Muscle layer of colon (tissue), 2 donors: ENCODE measurements around the gene IFT57.

Experiments used
- H3K27ac ChIP-seq: one replicate; pipeline ENCODE4 v1.7.0; 2013; ENCODE audit warnings: low read depth, mild to moderate bottlenecking, low read length, moderate library complexity
- H3K27me3 ChIP-seq, 2 donors: one replicate each; pipeline ENCODE4 v1.7.0; 2013; ENCODE audit warnings: low read length in 2 of 2, mild to moderate bottlenecking in 2 of 2; ENCODE audit not compliant: insufficient read depth in 2 of 2, control insufficient read depth in 1 of 2
- H3K36me3 ChIP-seq: one replicate; pipeline ENCODE4 v1.7.0; 2013; ENCODE audit warnings: mild to moderate bottlenecking, low read length; ENCODE audit not compliant: insufficient read depth
- H3K4me1 ChIP-seq: one replicate; pipeline ENCODE4 v1.7.0; 2013; ENCODE audit warnings: mild to moderate bottlenecking, low read length; ENCODE audit not compliant: insufficient read depth
- H3K4me3 ChIP-seq, 2 donors: one replicate each; pipeline ENCODE4 v1.7.0; 2013; ENCODE audit warnings: low read length in 2 of 2, low read depth in 1 of 2, mild to moderate bottlenecking in 1 of 2, moderate library complexity in 1 of 2
- H3K9ac ChIP-seq: one replicate; pipeline ENCODE4 v1.7.0; 2013; ENCODE audit warnings: low read length
- H3K9me3 ChIP-seq: one replicate; pipeline ENCODE4 v1.7.0; 2013; ENCODE audit warnings: mild to moderate bottlenecking, low read length
- donor health status: abdominal sarcoma.
- donor health status: Adenocarcinoma of cecum.

The IFT57 gene

GRCh38 chr3:108123326-108123725, 98.9 kb downstream of the IFT57 start:
- Histone ChIP-seq H3K9ac (no peak overlapping the region), H3K27ac (no peak overlapping the region), H3K4me1 (no peaks in the 10 kb centered on the region), H3K4me3 (no peak overlapping the region), H3K27me3 (no peaks in the 10 kb centered on the region), H3K9me3 (no peaks in the 10 kb centered on the region), H3K36me3 (no peaks in the 10 kb centered on the region)

GRCh38 chr3:108122276-108122675, 99.9 kb downstream of the IFT57 start:
- Histone ChIP-seq H3K4me1 (no peaks in the 10 kb centered on the region), H3K27me3 (no peaks in the 10 kb centered on the region), H3K36me3 (no peaks in the 10 kb centered on the region), H3K4me3 (no peak overlapping the region), H3K9me3 (no peaks in the 10 kb centered on the region), H3K27ac (no peak overlapping the region), H3K9ac (no peak overlapping the region)

- Histone ChIP-seq H3K36me3 (no peaks in the 10 kb centered on the region), H3K9me3 (no peaks in the 10 kb centered on the region), H3K27me3 (no peaks in the 10 kb centered on the region), H3K9ac (no peak overlapping the region), H3K4me1 (no peaks in the 10 kb centered on the region), H3K4me3 (no peak overlapping the region), H3K27ac (no peak overlapping the region)
These were observed 102.7 kb downstream of the IFT57 start for GRCh38 chr3:108119398-108120104.

GRCh38 chr3:108118038-108118768, 104.0 kb downstream of the IFT57 start:
- no peak overlapping the region for H3K4me3 ChIP-seq
- no peaks in the 10 kb centered on the region for H3K4me1 ChIP-seq

GRCh38 chr3:108117241-108117775, 104.9 kb downstream of the IFT57 start:
- H3K9me3 ChIP-seq: no peaks in the 10 kb centered on the region

More at GRCh38 chr3:108118038-108118768, 104.0 kb downstream of the IFT57 start:
- Histone ChIP-seq H3K27ac (no peak overlapping the region), H3K9ac (no peak overlapping the region), H3K9me3 (no peaks in the 10 kb centered on the region), H3K36me3 (no peaks in the 10 kb centered on the region), H3K27me3 (no peaks in the 10 kb centered on the region)

GRCh38 chr3:108114423-108115065, 107.7 kb downstream of the IFT57 start:
- Histone ChIP-seq H3K4me3 (no peak overlapping the region), H3K36me3 (no peaks in the 10 kb centered on the region)

More at GRCh38 chr3:108117241-108117775, 104.9 kb downstream of the IFT57 start:
- H3K4me3 ChIP-seq: no peak overlapping the region
- H3K36me3 ChIP-seq: no peaks in the 10 kb centered on the region
- no peaks in the 10 kb centered on the region for H3K4me1 ChIP-seq
- H3K9ac ChIP-seq: no peak overlapping the region
- H3K27me3 ChIP-seq: no peaks in the 10 kb centered on the region
- H3K27ac ChIP-seq: no peak overlapping the region

GRCh38 chr3:108113975-108114374, 108.2 kb downstream of the IFT57 start:
- Histone ChIP-seq H3K27ac (no peak overlapping the region), H3K4me3 (no peak overlapping the region)

More at GRCh38 chr3:108114423-108115065, 107.7 kb downstream of the IFT57 start:
- no peak overlapping the region for H3K27ac ChIP-seq
- no peaks in the 10 kb centered on the region for H3K9me3 ChIP-seq
- no peak overlapping the region for H3K9ac ChIP-seq
- no peaks in the 10 kb centered on the region for H3K27me3 ChIP-seq
- no peaks in the 10 kb centered on the region for H3K4me1 ChIP-seq

GRCh38 chr3:108110934-108111333, 111.3 kb downstream of the IFT57 start:
- Histone ChIP-seq H3K27ac (no peak overlapping the region), H3K36me3 (no peaks in the 10 kb centered on the region), H3K9me3 (no peaks in the 10 kb centered on the region), H3K4me1 (no peaks in the 10 kb centered on the region), H3K9ac (no peak overlapping the region), H3K4me3 (no peak overlapping the region), H3K27me3 (no peaks in the 10 kb centered on the region)

More at GRCh38 chr3:108113975-108114374, 108.2 kb downstream of the IFT57 start:
- Histone ChIP-seq H3K9ac (no peak overlapping the region), H3K36me3 (no peaks in the 10 kb centered on the region), H3K4me1 (no peaks in the 10 kb centered on the region), H3K27me3 (no peaks in the 10 kb centered on the region), H3K9me3 (no peaks in the 10 kb centered on the region)
